ENCODE data around the gene ATP10D. TPM values are rescaled to one million over a fixed set of nuclear protein-coding genes. Genes with fewer than 3 reads are reported as not detected.

The ATP10D gene
- total RNA-seq, 1 experiment from 2014 or later = 3.8 TPM

- H2BK120ac ChIP-seq (ENCODE audit: low read depth, low read length, poor library complexity, severe bottlenecking) = no peak overlapping the region
- no peak overlapping the region for H2BK12ac ChIP-seq (ENCODE audit: insufficient read length, low read depth, low read length)
- H3K14ac ChIP-seq (ENCODE audit: insufficient read depth, low read length) = no peak overlapping the region
- H3K23me2 ChIP-seq (ENCODE audit: insufficient read length, low read depth, low read length, poor library complexity, severe bottlenecking) = no peaks in the 10 kb centered on the region
- no peaks in the 10 kb centered on the region for H3K9me3 ChIP-seq (ENCODE audit: control insufficient read depth, low read depth, low read length)
- no peaks in the 10 kb centered on the region for H3K79me1 ChIP-seq (ENCODE audit: insufficient read depth, low read depth, low read length, poor library complexity, severe bottlenecking)
- H3K23ac ChIP-seq (ENCODE audit: insufficient read length, low read depth, low read length) = no peak overlapping the region
- H3K27me3 ChIP-seq (ENCODE audit: insufficient read depth, low read length) = no peaks in the 10 kb centered on the region
- no peak overlapping the region for H2AK5ac ChIP-seq (ENCODE audit: insufficient read length, low read length)
- H4K20me1 ChIP-seq (ENCODE audit: control insufficient read depth, insufficient read depth, insufficient read length) = no peaks in the 10 kb centered on the region
- no peaks in the 10 kb centered on the region for H3K4me1 ChIP-seq (ENCODE audit: insufficient read depth, low read length)
- no peak overlapping the region for H3K4me2 ChIP-seq (ENCODE audit: insufficient read depth, insufficient read length, low read length)
- no peak overlapping the region for H2BK20ac ChIP-seq (ENCODE audit: low read depth, low read length, poor library complexity, severe bottlenecking)
- TF ChIP-seq CTCF (conservative IDR thresholded peaks at IDR 0.05) = no peak
- no peaks in the 10 kb centered on the region for H3K79me2 ChIP-seq (ENCODE audit: insufficient read depth, low read length)
- H2BK5ac ChIP-seq (ENCODE audit: insufficient read length, low read length) = no peak overlapping the region
- no peak overlapping the region for H2AFZ ChIP-seq (ENCODE audit: low read length)
- no peak overlapping the region for H3K9ac ChIP-seq (ENCODE audit: extremely low read depth, insufficient read length, low read length)
- no peak overlapping the region for H3K56ac ChIP-seq (ENCODE audit: insufficient read length, low read depth, low read length)
- H4K5ac ChIP-seq (ENCODE audit: insufficient read length, low read depth, low read length) = no peak overlapping the region
- H4K91ac ChIP-seq (ENCODE audit: insufficient read length, low read depth, low read length) = no peak overlapping the region
- no peaks in the 10 kb centered on the region for H3K9me3 Mint-ChIP-seq
- no peak overlapping the region for H3K4me3 Mint-ChIP-seq
- DNase-seq = no peak
- no peak overlapping the region for H3K4ac ChIP-seq (ENCODE audit: low read depth, low read length)
- H2BK15ac ChIP-seq (ENCODE audit: low read depth, low read length) = no peak overlapping the region
- no peak overlapping the region for H3T11ph ChIP-seq (ENCODE audit: low read length)
- H3K27me3 Mint-ChIP-seq (ENCODE audit: low read depth) = no peaks in the 10 kb centered on the region
- H3K27ac Mint-ChIP-seq = no peak overlapping the region
- H4K8ac ChIP-seq (replicated peaks; ENCODE audit: insufficient read length, low read depth, low read length) = no peak overlapping the region
- H3K36me3 Mint-ChIP-seq (ENCODE audit: insufficient read depth in 1 of 3, low read depth in 3 of 3) = no peaks in the 10 kb centered on the region
- no peak overlapping the region for H3K18ac ChIP-seq (ENCODE audit: insufficient read length, low read depth, low read length)
- H3K4me1 Mint-ChIP-seq = peaks cover 0 to 4% of the 10 kb centered on the region in 2 experiments; a peak in 2 of 4 replicates
- H3K27ac ChIP-seq (ENCODE audit: insufficient read length, low read depth, low read length) = no peak overlapping the region
These were observed 81.9 kb downstream of the ATP10D start for GRCh38 chr4:47566969-47567368.
